Esophagus squamous epithelium (tissue), 4 donors: Measurements from ENCODE around the gene PLEKHA7.

Source experiments
- POLR2A ChIP-seq, 4 donors: fragments of 450-650 bp; IDR thresholded peaks; one replicate each; pipeline ENCODE4 v1.6.1; 2017; ENCODE audit warnings: antibody characterized with exemption in 4 of 4, mild to moderate bottlenecking in 4 of 4, moderate library complexity in 3 of 4
- TF ChIP-seq, protein P1 (sequence below), 6 experiments: fragments of 450-650 bp in 4 of 6; fragments of 200-600 bp in 2 of 6; sonication (generic) in 2 of 6; IDR thresholded peaks; one replicate each; pipeline ENCODE4 v1.5.1; 2016 to 2019; ENCODE audit warnings: antibody characterized with exemption in 6 of 6, mild to moderate bottlenecking in 4 of 6, moderate library complexity in 4 of 6

- TF ChIP-seq, protein P1, sequence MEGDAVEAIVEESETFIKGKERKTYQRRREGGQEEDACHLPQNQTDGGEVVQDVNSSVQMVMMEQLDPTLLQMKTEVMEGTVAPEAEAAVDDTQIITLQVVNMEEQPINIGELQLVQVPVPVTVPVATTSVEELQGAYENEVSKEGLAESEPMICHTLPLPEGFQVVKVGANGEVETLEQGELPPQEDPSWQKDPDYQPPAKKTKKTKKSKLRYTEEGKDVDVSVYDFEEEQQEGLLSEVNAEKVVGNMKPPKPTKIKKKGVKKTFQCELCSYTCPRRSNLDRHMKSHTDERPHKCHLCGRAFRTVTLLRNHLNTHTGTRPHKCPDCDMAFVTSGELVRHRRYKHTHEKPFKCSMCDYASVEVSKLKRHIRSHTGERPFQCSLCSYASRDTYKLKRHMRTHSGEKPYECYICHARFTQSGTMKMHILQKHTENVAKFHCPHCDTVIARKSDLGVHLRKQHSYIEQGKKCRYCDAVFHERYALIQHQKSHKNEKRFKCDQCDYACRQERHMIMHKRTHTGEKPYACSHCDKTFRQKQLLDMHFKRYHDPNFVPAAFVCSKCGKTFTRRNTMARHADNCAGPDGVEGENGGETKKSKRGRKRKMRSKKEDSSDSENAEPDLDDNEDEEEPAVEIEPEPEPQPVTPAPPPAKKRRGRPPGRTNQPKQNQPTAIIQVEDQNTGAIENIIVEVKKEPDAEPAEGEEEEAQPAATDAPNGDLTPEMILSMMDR (IDR thresholded peaks at IDR 0.05) = no peak
- TF ChIP-seq POLR2A (IDR thresholded peaks at IDR 0.05) = no peak
Measured at GRCh38 chr11:16873289-16873688, 140.9 kb downstream of the PLEKHA7 start.
